ENCODE results near the gene TMEM59L. TPM values are rescaled to one million over a fixed set of nuclear protein-coding genes. Genes with fewer than 3 reads are reported as not detected.

Gene TMEM59L
- total and polyA plus RNA-seq, 2 donors (not counting 1 experiment from before 2014, with no cell fraction given): 0.14 to 0.33 TPM

DNA sequence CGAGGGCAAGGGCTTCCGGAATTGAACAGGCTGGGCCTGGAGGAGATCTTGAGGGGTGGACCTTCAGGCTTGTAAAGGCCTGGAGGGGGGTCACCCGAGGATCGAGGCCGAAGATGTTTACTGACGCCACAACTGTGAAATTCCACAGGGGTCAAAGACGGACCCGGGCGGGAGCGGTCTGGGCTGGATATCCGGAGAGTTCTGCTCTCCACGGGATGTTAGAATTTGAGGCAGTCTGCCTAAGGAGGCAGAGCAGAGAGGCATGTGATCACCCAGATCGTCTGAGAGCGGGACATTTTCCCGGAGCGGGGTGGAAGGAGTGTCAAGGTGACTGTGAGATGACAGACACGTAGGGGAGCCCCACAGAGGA lies 37.3 kb downstream of the TMEM59L start:
- no peak overlapping the region for H2AFZ ChIP-seq (ENCODE audit: low read length)
- H3K4me1 ChIP-seq (ENCODE audit: control insufficient read depth, extremely low read depth, insufficient read depth, low read length): peaks cover 30% of the 10 kb centered on the region
- no peaks in the 10 kb centered on the region for H3K27me3 ChIP-seq (ENCODE audit: control insufficient read depth, insufficient read depth, low read length)
- no peaks in the 10 kb centered on the region for H3K36me3 ChIP-seq (ENCODE audit: control insufficient read depth, insufficient read depth, low read length)
- H3K4me2 ChIP-seq (ENCODE audit: extremely low read depth, insufficient read depth, low read length): peak overlapping the region; percentile 83
- no peaks in the 10 kb centered on the region for H3K79me2 ChIP-seq (ENCODE audit: control insufficient read depth, insufficient read depth, low read length)
- H3K4me3 ChIP-seq (replicated peaks in 1 of 4; ENCODE audit: control extremely low read depth in 1 of 4, insufficient read depth in 1 of 4, low read depth in 3 of 4, low read length in 4 of 4): peak overlapping the region in 3 of 4 experiments; percentile 5 to 40 (median 22)
- H3K9ac ChIP-seq (ENCODE audit: insufficient read depth, low read length): peak overlapping the region; percentile 69
- peak overlapping the region; percentile 99 for H3K27ac ChIP-seq (ENCODE audit: insufficient read depth, low read length)
- no peaks in the 10 kb centered on the region for H3K9me3 ChIP-seq (ENCODE audit: control insufficient read depth, insufficient read depth, low read depth, low read length)
- no peaks in the 10 kb centered on the region for H4K20me1 ChIP-seq (ENCODE audit: control insufficient read depth, extremely low read depth, insufficient read depth, low read length)
- peak in 1 of 2 donors; percentile 71 for DNase-seq (ENCODE audit: low read depth in 2 of 2)
- TF ChIP-seq, protein P1, sequence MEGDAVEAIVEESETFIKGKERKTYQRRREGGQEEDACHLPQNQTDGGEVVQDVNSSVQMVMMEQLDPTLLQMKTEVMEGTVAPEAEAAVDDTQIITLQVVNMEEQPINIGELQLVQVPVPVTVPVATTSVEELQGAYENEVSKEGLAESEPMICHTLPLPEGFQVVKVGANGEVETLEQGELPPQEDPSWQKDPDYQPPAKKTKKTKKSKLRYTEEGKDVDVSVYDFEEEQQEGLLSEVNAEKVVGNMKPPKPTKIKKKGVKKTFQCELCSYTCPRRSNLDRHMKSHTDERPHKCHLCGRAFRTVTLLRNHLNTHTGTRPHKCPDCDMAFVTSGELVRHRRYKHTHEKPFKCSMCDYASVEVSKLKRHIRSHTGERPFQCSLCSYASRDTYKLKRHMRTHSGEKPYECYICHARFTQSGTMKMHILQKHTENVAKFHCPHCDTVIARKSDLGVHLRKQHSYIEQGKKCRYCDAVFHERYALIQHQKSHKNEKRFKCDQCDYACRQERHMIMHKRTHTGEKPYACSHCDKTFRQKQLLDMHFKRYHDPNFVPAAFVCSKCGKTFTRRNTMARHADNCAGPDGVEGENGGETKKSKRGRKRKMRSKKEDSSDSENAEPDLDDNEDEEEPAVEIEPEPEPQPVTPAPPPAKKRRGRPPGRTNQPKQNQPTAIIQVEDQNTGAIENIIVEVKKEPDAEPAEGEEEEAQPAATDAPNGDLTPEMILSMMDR (conservative IDR thresholded peaks at IDR 0.05 in 1 of 2, IDR thresholded peaks at IDR 0.05 in 1 of 2; ENCODE audit: low read depth in 1 of 2, low read length in 2 of 2): no peak
- TF ChIP-seq EZH2 (IDR thresholded peaks at IDR 0.05; ENCODE audit: low read length, missing control alignments): no peak

DNA sequence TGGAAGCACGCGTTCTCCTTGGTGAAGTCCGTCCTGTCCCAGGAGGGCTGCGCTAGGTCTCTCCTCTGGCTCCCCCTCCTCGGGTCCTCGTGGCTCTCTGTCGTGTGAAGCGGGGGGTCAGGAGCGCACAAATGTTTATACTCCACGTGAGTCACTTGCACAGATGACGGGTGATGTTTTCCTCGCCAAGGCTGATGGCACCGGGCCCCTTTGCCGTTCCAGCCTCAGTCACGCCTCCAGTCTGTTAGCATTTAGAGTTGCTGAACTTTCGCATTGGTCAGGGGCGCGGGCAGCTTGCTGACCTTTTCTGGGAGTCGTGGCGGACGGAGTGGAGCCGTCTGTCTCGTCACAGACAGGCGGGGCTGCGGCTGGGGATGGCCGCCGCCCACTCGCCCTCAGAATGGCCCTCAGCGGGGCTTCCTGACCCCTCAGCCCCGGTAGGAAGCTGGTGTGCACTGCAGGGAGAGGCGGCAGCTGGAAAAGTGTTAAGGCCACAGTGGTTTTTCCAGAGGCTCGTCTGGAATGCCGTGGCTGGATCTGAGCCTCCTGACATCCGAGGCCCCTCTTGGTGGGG lies 37.9 kb downstream of the TMEM59L start:
- Histone ChIP-seq H3K9ac (ENCODE audit: insufficient read depth, low read length) (peak overlapping the region; percentile 69), H2AFZ (ENCODE audit: low read length) (no peak overlapping the region), H3K27ac (ENCODE audit: insufficient read depth, low read length) (peak overlapping the region; percentile 99), H3K36me3 (ENCODE audit: control insufficient read depth, insufficient read depth, low read length) (no peaks in the 10 kb centered on the region), H4K20me1 (ENCODE audit: control insufficient read depth, extremely low read depth, insufficient read depth, low read length) (no peaks in the 10 kb centered on the region), H3K4me3 (replicated peaks in 1 of 4; ENCODE audit: control extremely low read depth in 1 of 4, insufficient read depth in 1 of 4, low read depth in 3 of 4, low read length in 4 of 4) (peak overlapping the region in 3 of 4 experiments; percentile 8 to 40 (median 22)), H3K4me2 (ENCODE audit: extremely low read depth, insufficient read depth, low read length) (peak overlapping the region; percentile 83), H3K27me3 (ENCODE audit: control insufficient read depth, insufficient read depth, low read length) (no peaks in the 10 kb centered on the region), H3K9me3 (ENCODE audit: control insufficient read depth, insufficient read depth, low read depth, low read length) (no peaks in the 10 kb centered on the region), H3K4me1 (ENCODE audit: control insufficient read depth, extremely low read depth, insufficient read depth, low read length) (peaks cover 30% of the 10 kb centered on the region), H3K79me2 (ENCODE audit: control insufficient read depth, insufficient read depth, low read length) (no peaks in the 10 kb centered on the region)
- TF ChIP-seq, protein P1 (conservative IDR thresholded peaks at IDR 0.05 in 1 of 2, IDR thresholded peaks at IDR 0.05 in 1 of 2; ENCODE audit: low read depth in 1 of 2, low read length in 2 of 2): no peak
- TF ChIP-seq EZH2 (IDR thresholded peaks at IDR 0.05; ENCODE audit: low read length, missing control alignments): no peak
- DNase-seq (ENCODE audit: low read depth in 2 of 2): peak; percentile 81 to 92

GRCh38 chr19:18651300-18651699 lies 38.6 kb downstream of the TMEM59L start:
- peak overlapping the region; percentile 69 for H3K9ac ChIP-seq (ENCODE audit: insufficient read depth, low read length)
- TF ChIP-seq, protein P1 (conservative IDR thresholded peaks at IDR 0.05 in 1 of 2, IDR thresholded peaks at IDR 0.05 in 1 of 2; ENCODE audit: low read depth in 1 of 2, low read length in 2 of 2): no peak
- TF ChIP-seq EZH2 (IDR thresholded peaks at IDR 0.05; ENCODE audit: low read length, missing control alignments): no peak
- H3K4me2 ChIP-seq (ENCODE audit: extremely low read depth, insufficient read depth, low read length): peak overlapping the region; percentile 83
- no peaks in the 10 kb centered on the region for H3K79me2 ChIP-seq (ENCODE audit: control insufficient read depth, insufficient read depth, low read length)
- no peaks in the 10 kb centered on the region for H3K9me3 ChIP-seq (ENCODE audit: control insufficient read depth, insufficient read depth, low read depth, low read length)
- H3K36me3 ChIP-seq (ENCODE audit: control insufficient read depth, insufficient read depth, low read length): no peaks in the 10 kb centered on the region
- H3K4me1 ChIP-seq (ENCODE audit: control insufficient read depth, extremely low read depth, insufficient read depth, low read length): peaks cover 30% of the 10 kb centered on the region
- no peaks in the 10 kb centered on the region for H4K20me1 ChIP-seq (ENCODE audit: control insufficient read depth, extremely low read depth, insufficient read depth, low read length)
- no peak overlapping the region for H3K4me3 ChIP-seq (replicated peaks in 1 of 4; ENCODE audit: control extremely low read depth in 1 of 4, insufficient read depth in 1 of 4, low read depth in 3 of 4, low read length in 4 of 4)
- H2AFZ ChIP-seq (ENCODE audit: low read length): no peak overlapping the region
- H3K27ac ChIP-seq (ENCODE audit: insufficient read depth, low read length): peak overlapping the region; percentile 99
- DNase-seq (ENCODE audit: low read depth in 2 of 2): no peak
- no peaks in the 10 kb centered on the region for H3K27me3 ChIP-seq (ENCODE audit: control insufficient read depth, insufficient read depth, low read length)

Measured in fibroblast of lung (primary cell).